Stimulated activated CD8-positive, alpha-beta memory T cell treated with anti-CD3 and anti-CD28 coated beads, Interleukin-15, amount 100 ng/mL, for 24 hours (primary cell): ENCODE measurements around the gene QSOX1.
"Not testable (repeated sequence)": the region's sequence is repeated elsewhere in the genome, so short reads cannot be mapped to it uniquely, and the experiment has no call there.

Experiments used
- DNase-seq: peaks from one replicate; pipeline ENCODE4 v3.0.0-alpha.2; 2020; ENCODE audit warnings: low read depth

The QSOX1 gene

DNA sequence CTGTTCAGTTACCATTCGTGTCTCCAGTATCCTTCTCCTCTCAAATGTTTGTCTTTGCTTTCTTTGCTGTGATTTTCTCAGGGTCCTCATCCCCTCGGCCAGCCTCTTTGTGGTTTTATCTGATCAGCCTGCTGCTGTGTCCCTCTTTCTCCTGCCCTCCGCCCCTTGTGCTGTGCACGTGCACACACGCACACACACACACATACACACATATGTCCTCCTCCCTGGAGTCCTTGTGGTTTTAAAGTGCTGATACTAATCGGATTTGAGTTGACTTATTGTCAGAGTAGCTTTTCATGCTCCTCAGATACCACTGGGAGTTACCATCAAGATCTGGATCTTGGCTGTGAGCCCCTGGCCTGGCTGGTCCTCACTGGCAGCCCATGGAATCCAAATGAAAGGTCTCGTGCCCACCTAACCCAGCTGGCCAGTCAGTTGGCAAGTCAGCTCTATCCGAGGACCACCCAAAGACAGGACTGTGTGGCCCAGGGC, 34.1 kb downstream of the QSOX1 start:
- no peak for DNase-seq

DNA sequence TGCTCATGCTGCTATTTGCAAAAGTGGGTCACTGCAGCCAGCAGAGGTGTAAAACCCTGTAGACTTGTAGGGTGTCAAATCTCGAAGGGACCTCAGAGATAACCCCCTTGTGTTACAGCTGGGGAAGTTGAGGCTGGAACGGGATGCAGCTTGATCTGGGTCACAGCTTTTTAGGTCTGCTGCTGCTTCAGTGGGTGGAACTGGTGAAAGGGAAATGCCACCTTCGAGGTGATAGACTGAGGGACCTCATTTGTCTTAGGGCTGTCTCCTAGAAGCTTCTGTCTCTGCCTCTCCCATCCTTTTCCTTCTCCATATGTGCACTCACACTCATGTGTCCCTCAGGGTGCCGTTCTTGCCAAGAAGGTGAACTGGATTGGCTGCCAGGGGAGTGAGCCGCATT, 35.4 kb downstream of the QSOX1 start:
- no peak for DNase-seq

DNA sequence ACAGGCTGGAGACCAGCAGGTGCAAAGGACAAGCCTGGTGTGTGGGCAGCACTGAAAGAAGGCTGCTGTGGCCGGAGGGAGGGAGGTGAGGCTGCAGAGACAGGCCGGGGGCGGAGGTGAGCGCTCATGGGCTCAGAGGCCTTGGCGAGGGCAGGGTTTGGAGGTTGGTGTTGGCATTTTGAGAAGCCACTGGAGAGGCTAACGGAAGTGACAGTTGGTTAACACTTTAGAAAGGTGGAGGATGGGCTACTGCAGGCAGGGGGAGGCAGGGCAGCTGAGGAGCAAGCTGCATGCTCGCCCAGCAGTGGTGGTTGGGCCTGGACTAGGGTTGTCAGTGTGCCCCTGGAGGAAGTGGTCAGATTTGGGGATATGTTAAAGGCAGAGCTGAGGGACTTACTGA, 37.5 kb downstream of the QSOX1 start:
- no peak for DNase-seq

DNA sequence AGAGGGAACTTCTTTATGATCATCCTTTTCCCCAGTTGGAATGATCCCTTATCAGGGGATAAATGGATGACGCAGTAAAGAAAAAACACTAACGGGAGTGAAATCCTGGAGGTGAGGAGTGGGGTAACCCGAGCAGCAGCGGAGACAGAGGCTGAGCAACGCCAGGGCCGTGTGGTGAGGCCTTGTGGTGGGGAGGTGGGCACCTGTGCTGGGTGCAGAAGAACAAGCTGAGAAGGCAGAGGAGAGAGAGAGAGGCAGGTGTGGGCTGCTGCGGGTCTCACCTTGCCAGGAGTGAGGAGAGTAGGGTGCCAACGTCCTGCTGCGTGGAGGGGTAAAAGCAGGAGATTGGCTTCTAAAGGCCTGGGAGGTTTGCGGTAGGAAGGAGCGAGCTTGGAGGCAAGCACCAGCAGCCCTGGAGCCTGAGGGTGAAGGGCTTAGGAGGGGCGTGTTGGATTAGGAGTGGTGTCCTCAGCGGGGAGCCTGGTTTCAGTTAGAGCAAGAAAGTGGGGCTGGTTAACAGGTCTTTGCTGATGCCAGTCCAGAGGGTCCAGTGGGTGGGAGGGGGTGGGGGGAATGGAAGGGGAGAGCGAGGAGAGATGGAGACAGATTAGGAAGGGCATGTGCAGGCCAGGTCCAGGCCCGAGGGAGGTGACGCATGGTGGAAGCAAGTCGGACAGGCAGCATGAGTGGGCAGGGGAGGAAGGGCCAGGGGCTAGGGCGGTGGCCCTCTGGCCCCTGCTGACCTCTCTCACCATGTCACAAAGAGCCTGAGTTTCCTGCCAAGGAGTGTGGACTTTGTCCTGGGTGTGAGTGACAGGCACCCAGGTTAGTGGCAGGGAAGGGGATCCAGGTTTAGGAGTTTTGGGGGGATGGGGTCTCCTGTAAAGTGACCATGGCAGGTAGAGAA, 38.7 kb downstream of the QSOX1 start:
- DNase-seq = no peak

GRCh38 chr1:180194048-180194425, 39.4 kb downstream of the QSOX1 start:
- DNase-seq = no peak

- no peak for DNase-seq
Measured at GRCh38 chr1:180194546-180195207, 40.0 kb downstream of the QSOX1 start.

- DNase-seq = no peak
Measured at GRCh38 chr1:180195401-180195800, 40.7 kb downstream of the QSOX1 start.

DNA sequence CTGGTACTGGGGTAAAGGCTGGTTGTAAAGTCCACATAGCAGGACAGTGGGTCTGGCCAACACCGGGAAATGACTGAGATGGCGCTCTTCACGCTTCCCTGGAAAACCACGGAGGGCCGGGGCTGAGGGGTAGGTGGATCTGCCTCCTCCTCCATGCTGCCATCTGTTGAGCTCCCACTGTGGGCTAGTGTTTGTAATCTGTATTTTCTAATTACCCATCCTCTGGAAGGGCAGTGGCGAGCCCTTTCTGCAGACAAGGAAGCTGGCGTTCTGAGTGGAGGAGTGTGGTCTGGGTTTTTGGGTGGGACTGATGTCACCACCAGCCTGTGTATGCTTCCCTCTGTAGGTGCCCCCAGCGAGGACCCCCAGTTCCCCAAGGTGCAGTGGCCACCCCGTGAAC, 41.2 kb downstream of the QSOX1 start:
- no peak for DNase-seq

- no peak for DNase-seq
Measured at GRCh38 chr1:180196436-180197003, 41.9 kb downstream of the QSOX1 start.

- no peak for DNase-seq
Measured at GRCh38 chr1:180197231-180197630, 42.6 kb downstream of the QSOX1 start.

- no peak for DNase-seq
Measured at GRCh38 chr1:180198196-180198595, 43.5 kb downstream of the QSOX1 start.

GRCh38 chr1:180198611-180199010, 43.9 kb downstream of the QSOX1 start:
- no peak for DNase-seq

- DNase-seq = no peak
Measured at GRCh38 chr1:180199018-180199417, 44.3 kb downstream of the QSOX1 start.

- DNase-seq = no peak
Measured at GRCh38 chr1:180201451-180202200, 47.0 kb downstream of the QSOX1 start.

DNA sequence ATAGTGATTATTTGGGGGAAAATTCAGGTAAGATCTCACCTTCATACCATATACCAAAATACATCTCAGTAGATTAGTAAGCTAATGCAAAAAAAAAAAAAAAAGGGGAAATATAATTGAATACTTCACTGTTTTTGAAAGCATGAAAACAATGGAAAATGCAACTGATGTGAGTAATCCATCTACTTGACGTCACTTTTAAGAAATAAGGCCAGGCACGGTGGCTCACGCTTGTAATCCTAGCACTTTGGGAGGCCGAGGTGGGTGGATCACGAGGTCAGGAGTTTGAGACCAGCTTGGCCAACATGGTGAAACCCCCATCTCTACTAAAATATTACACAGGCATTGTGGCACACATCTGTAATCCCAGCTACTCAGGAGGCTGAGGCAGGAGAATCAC, 47.9 kb downstream of the QSOX1 start:
- DNase-seq = not testable (repeated sequence)

- DNase-seq = no peak
Measured at GRCh38 chr1:180204231-180204630, 49.6 kb downstream of the QSOX1 start.

DNA sequence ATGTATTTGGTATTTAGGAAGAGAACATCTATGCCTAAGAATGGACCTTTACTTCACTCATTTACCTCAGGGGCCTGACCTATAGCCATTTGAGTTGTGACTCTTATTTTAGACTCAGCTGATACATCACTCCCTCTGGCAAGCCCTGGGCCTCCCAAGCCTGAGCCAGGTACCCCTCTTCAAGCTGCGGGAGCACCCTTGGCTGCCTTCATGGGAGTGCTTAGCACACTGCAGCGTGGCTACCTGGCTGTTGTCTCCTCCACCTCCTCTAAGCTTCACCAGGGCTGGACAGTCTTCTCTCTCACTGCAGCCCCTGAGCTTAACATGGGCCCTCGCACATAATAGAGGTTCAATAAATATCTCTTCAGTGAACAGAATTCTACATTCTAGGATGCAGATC, 51.9 kb downstream of the QSOX1 start:
- DNase-seq = no peak

DNA sequence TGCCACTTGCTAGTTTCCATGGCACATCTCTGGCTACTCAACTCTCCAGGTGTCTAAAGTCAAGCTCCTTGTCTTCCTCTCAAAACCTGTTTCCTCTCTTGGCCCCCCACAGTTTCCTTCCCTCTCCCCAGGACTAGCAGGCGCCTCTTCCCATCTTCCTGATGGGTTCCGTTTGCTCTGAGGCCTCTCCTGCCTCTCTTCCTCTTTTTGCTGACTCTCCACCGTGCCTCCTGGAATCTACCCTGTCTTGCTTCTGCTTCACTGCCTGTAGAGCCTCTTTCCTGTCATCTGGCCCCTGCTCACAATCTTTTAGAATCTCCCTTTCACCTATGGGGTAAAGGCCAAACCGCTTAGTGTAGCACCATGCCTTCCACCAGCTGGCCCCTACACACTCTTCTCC, 53.6 kb downstream of the QSOX1 start:
- DNase-seq = no peak

GRCh38 chr1:180210008-180210620, 55.4 kb downstream of the QSOX1 start:
- DNase-seq = no peak

DNA sequence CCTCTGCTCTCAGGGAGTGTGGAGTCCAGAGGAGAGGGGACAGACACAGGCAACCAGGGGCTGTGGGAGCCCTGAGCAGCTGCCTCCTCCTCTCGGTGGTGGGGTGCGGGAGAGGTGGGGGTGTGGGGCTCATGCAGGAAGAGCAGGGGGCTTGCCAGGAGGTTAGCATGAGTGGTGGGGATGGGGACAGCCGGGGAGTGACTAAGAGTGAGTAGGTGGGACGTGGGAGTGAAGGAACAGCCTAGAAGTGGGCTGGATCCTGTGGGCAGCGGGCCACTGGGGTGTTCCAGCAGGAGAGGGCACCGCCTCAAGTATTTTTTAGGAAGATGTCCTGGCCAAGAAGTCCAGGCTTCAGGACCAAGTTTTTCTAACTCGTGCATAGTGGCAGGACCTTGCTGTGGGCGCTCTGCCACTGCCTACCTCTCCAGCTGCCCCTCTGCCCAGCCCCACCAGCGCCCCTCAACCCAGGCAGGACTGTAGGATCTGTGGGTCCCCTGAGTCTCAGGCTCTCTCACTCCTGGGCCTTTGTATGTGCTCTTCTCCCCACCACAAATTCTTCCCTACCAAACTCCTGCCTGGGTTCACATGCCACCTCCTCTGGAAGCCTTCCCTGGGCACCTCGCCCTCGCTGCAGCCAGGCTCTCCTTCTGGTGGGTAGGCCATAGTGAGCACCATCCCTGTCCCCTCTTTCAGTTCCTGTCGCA, 56.6 kb downstream of the QSOX1 start:
- DNase-seq = no peak

- no peak for DNase-seq
Measured at GRCh38 chr1:180211860-180212229, 57.2 kb downstream of the QSOX1 start.
